GM13976 (cell line): ENCODE measurements around the gene SMDT1.
A peak's percentile ranks its signal among the peaks of the same experiment; 100 is the strongest.

Experiments used
- DNase-seq: peaks from one replicate; pipeline ENCODE4 v3.0.0; 2012; ENCODE audit warnings: low spot score
- in situ Hi-C: fragments of 300-500 bp; cut with MboI; formaldehyde crosslinking; loops from one replicate; pipeline ENCODE4 v1.12.0; 2022; ENCODE audit warnings: low sequenced_read_pairs, mixed read lengths, inconsistent platforms; ENCODE audit not compliant: unreplicated experiment
- TF ChIP-seq, protein P1 (sequence below): IDR thresholded peaks from 2 replicates; pipeline ENCODE4 v1.5.1; 2012; ENCODE audit warnings: borderline replicate concordance, mild to moderate bottlenecking; ENCODE audit not compliant: insufficient read depth; ENCODE audit errors: extremely low read depth, missing control alignments, control extremely low read depth

SMDT1 gene, protein sequence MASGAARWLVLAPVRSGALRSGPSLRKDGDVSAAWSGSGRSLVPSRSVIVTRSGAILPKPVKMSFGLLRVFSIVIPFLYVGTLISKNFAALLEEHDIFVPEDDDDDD

DNA sequence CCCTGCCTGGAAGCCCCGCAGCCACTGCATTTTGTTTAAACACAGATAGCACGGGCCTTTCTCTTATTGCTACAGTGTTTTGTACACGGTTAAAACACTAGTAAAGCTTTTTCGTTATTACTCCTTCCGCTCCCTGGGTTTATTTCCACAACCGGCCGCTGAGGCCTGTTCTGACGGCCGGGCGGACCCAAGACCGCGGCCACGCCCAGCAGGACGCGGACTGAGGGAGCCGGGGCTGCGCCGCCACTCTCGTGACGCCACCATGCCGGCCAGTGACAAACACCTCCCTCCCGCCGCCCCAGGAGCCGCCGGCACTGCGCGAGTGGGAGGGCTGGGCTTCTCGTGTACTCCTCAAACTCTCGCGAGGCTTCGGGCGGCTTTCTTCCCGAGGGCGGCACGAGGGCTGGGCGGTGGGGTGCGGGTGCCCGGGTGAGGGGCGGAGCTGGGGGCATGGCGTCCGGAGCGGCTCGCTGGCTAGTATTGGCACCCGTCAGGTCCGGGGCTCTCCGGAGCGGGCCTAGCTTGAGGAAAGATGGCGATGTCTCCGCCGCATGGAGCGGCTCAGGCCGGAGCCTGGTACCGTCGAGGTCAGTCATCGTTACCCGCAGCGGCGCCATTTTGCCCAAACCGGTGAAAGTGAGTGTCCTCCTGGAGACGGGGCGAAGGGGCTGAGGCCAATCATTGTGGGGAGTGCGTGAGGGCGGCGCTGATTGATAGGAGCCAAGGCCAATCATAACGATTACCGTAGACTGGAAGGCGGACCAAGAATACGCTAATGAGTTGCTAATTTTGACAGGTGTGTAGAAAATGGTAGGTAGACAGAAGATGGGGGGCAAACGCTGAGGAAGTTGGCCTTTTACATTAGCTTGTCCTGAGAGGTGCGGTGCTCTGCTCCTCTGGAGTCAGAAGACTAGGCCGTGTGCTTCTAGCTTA, at the start of gene SMDT1:
Gene SMDT1 (plus strand): TSS at position 382 of the 933 bp plus-strand sequence. CDS start 69 bp downstream, at position 451.
- TF ChIP-seq, protein P1, sequence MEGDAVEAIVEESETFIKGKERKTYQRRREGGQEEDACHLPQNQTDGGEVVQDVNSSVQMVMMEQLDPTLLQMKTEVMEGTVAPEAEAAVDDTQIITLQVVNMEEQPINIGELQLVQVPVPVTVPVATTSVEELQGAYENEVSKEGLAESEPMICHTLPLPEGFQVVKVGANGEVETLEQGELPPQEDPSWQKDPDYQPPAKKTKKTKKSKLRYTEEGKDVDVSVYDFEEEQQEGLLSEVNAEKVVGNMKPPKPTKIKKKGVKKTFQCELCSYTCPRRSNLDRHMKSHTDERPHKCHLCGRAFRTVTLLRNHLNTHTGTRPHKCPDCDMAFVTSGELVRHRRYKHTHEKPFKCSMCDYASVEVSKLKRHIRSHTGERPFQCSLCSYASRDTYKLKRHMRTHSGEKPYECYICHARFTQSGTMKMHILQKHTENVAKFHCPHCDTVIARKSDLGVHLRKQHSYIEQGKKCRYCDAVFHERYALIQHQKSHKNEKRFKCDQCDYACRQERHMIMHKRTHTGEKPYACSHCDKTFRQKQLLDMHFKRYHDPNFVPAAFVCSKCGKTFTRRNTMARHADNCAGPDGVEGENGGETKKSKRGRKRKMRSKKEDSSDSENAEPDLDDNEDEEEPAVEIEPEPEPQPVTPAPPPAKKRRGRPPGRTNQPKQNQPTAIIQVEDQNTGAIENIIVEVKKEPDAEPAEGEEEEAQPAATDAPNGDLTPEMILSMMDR = no peak
- peak; percentile 98 for DNase-seq
- in situ Hi-C loops = loop anchor here (10.0 kb wide), 1 partner anchor 105 kb away; no protein-coding TSS in a partner anchor

DNA sequence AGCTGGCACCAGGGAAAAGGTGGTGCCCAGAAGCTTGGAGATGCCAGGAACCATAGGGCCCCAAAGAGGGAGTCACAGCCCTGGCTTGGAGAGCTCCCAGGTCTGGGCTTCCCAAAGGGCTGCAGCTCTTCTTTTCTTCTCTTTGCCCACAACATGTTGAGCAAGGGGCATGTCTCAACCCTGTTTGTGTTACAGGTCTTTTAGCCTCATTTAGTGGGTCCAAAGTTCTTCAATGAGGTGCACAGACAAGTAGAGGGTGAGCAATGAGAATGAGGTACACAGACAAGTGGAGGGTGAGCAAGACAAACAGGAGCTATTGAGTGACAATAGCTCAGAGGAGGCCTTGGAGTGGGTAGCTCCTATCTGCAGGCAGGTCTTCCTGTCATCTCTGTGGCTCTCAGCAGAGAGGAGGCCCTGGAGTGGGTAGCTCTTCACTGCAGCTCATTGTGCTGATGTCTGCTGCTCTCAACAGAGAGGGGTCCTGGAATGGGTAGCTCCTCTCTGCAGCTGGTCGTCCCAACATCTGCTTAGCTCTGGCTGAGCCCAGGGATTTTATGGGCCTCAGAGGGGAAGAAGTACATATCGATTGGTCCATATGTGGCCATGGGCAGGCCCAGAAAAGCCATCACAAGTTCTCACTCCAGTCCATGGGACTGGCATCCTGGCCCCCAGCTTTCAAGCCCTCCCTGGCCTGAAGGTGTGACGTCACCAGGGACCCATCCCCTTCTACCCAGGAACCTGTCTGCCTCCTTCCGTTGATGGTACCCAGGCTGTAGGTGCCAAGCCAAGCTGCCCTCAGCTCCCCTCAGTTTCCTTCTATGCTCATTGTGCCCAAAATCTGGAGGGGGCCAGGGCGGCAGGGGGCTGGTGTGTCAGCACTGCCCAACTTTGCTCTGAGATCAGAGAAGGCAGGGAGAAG, 46.0 kb upstream of the SMDT1 start:
- in situ Hi-C loops = no loop called here
- TF ChIP-seq, protein P1 = no peak
- no peak for DNase-seq

DNA sequence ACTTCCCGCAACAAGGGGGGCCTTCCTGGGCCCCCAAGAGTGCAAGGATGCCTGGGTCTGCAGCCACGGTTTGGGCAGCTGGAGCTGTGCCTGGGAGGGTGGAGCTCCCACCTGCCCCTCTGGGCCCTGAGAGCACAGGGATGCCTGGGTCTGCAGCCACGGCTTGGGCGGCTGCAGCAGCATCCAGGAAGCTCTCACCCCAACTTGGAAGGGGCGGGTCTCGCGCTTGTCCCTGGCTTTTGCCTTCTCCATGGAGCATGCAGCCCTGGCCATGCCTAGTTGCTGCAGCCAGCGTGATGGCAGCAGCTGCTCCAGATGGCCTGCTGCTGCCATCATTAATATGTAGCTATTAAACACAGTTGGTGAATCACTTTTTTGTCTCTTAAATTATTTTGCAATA, 44.2 kb upstream of the SMDT1 start:
- no peak for DNase-seq
- in situ Hi-C loops = no loop called here
- TF ChIP-seq, protein P1 = no peak

DNA sequence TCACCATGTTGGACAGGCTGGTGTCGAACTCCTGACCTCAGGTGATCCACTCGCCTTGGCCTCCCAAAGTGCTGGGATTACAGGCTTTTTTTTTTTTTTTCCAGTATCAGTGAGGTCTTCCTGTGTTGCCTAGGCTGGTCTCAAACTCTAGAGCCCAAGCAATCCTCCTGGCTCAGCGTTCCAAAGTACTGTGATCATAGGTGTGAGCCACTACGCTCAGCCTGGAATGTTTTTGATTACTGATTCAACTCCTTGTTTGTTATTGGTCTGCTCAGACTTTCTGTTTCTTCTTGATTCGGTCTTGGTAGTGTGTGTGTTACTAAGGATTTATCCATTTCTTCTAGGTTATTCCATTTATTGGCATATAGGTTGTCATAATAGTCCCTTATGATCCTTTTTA, 40.2 kb upstream of the SMDT1 start:
- in situ Hi-C loops = no loop called here
- no peak for DNase-seq
- TF ChIP-seq, protein P1 = no peak

DNA sequence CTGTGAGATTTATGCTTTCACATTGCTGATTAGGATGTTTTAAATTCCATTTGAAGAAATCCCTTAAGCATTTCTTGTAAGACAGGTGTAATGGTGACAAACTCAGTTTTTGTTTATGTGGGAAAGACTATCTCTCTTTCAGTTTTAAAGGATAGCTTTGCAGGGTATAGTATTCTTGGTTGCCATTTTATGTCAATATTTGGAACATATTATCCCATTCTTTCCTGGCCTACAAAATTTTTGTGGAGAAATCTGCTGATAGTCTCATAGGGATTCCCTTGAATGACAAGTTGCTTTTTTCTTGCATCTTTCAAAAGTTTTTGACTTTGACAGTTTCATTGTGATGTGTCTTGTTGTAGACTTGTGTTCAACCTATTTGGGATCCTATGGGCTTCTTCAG, 37.7 kb upstream of the SMDT1 start:
- TF ChIP-seq, protein P1 = no peak
- in situ Hi-C loops = no loop called here
- DNase-seq = no peak

DNA sequence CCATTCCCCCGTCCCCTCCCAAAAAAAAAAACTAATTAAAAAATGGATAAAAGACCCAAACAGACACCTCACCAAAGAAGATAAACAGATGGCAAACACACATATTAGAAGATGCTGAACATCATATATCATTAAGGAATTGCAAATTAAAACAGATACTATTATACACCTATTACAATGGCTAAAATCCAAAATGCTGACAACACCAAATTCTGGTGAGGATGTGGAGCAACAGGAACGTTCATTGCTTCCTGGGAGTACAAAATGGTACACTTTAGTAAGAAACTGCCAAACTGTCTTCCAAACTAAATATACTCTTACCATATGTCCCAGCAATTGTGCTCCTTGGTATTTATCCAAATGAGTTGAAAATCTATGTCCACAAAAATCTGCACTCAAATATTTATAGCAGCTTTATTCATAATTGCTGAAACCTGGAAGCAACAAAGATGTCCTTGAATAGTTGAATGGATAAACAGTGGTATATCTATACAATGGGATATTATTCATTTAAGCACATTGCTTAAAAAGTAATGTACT, 28.8 kb upstream of the SMDT1 start:
- DNase-seq = no peak
- TF ChIP-seq, protein P1 = no peak
- in situ Hi-C loops = no loop called here
